Measurements from ENCODE around the gene FEM1B.

GRCh38 chr15:68330901-68331300 is 53.4 kb downstream of the FEM1B start:
- TF ChIP-seq CTCF (conservative IDR thresholded peaks at IDR 0.05; ENCODE audit: low read depth, low read length) = no peak
- TF ChIP-seq EZH2 (IDR thresholded peaks at IDR 0.05; ENCODE audit: borderline replicate concordance, low read depth, low read length, poor library complexity, severe bottlenecking) = no peak

Measured in A673 (cell line).